NCI-H774 (cell line): ENCODE data around the gene ASAH2B.
"Not testable (repeated sequence)": the region's sequence is repeated elsewhere in the genome, so short reads cannot be mapped to it uniquely, and the experiment has no call there.

ENCODE experiments used
- DNase-seq: peaks from one replicate; lab custom pipeline; 2025; lab: John Stamatoyannopoulos, UW

Gene ASAH2B

DNA sequence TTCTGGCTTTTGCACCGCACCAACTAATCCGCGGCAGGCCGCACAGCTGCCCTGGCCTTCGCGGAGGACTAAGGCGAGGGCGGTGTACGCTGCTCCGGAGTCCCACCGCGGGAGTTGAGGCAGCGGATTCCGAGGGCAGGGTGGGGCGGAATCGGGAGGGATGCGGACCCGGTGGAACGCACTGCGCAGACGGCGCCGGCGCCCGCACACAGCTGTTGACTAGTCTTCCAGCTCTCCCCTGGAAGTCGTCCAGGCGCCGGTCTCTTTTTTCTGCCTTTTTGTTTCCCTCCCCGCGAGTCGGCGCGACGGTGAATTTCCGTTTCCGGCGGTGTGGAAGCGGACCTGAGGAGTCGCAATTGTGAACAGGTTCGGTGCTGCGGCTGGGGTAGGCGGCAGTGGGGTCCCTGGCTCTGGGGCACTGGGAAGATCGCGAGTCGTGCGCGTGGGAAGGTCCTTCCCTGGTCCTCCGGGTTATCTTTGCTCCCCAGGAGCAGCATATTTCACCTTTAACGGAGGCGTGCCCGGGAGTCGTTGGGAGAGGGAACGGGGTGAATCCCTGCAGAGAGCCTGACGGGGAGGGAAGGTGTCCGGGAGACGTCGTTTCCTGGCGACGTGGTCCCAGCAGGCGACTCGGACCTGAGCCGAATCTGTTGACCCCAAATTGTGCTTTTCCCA is at the start of gene ASAH2B:
ASAH2B (plus strand) TSS at position 319 of the 675 bp plus-strand sequence. CDS start 5,195 bp downstream, outside the sequence.
- DNase-seq: peak; percentile 84

DNA sequence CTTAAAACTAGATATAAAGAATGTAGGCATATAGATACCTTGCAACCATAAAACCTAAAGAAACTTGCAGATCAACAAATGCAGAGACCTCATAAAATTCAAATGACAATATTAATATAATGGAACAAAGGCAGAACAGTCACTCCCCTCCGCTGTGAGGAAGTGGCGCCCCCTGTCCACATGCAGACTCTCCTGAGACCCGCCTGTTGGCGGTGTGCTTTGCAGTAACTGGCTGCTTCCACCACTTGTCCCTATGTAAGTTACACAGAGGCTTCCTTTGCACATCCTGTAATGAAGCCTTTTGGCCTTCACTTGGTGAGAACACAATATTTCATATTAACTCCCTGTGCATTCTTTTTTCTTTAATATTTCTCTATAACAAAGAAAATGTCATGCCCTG is 41.9 kb upstream of the ASAH2B start:
- not testable (repeated sequence) for DNase-seq

DNA sequence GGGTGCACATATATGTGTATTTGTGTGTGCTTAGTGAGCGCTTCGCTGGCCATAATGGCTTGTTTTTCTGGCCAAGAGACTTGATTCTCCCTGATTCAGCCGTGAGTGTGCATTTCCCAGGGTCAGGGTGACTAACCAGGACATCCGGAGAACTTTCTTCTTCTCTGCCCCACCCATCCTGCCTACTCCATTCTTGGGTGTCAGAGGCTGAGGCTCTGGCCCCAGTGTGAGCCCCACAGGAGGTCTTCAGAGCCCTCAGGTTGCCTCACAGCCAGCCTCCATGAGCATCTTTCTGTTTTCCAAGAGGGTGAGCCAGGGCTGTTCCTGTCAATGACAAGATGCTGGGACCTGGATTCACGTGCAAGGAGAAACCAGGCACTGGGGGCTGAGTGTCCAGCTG is 37.8 kb upstream of the ASAH2B start:
- DNase-seq: not testable (repeated sequence)

DNA sequence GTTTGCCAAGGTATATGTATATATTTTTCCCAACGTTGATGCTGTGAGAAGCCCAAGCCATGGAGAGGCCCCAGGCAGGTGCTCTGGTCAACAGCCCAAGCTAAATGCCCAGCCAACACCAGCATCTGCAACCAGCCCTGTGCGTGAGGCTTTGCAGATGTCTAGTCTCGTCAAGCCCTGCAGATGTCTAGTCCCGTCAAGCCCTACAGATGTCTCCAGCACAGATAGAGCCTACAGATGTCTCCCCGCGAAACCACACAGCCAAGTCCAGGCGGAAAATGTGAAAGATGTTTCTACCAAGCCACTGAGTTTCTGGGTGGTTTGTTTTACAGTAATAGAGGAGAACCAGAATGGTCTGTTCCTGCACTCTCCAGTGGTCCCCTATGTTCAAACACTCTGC is 36.7 kb upstream of the ASAH2B start:
- DNase-seq: not testable (repeated sequence)

DNA sequence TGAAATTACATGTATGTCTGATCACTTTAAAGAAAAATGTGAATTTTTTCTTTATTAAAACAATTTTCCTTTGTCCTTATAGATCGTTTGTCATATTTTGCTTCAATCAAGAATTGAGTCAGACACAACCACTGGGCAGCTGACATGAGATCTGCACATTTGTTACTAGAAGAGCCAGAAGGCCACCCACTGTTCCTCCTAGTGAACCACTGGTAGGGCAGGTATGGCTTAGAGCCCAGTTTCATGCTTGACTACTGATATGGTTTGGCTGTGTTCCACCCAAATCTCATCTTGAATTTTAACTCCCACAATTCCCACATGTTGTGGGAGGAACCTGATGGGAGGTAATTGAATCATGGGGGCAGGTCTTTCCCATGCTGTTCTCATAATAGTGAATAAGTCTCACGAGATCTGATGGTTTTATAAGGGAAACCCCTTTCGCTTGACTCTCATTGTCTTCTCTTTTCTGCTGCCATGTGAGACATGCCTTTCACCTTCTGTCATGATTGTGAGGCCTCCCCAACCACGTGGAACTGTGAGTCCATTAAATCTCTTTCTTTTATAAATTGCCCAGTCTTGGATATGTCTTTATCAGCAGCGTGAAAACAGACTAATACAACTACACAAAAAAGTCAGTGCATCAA is 35.2 kb upstream of the ASAH2B start:
- DNase-seq: not testable (repeated sequence)

DNA sequence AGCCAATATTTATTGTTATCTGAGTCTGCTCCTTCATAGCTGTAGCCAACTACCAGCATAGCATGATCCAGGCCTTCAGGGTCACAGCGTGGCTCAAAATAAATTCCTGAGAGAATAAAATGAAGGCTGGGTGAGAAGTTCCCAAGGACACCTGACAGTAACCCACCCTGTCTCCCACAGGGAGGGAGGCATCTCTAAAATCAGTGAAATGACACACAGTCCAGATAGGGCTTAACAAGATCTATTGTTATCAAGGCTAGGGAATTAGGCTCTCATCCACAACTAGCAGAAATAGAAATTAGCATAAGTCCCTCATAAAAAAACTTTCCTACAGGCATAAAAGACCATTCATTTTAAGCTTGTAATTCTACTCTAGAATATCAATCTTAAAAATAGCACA is 33.7 kb upstream of the ASAH2B start:
- not testable (repeated sequence) for DNase-seq

DNA sequence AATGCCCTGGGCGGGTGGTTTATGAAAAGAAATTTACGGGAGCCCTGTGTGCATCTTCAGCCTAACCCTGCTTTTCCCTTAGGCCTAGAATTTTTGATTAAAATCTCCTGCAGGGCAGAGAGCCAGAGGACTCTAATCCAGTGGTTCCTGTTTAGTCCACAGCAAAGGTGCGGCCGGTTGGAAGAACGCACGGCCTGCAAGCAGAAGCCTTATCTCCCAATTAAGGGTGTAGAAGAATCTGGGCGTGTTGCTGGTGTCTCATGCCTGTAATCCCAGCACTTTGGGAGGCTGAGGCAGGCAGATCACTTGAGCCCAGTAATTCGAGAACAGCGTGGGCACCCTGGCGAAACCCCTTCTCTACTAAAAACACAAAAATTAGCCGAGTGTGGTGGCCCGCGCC is 29.5 kb upstream of the ASAH2B start:
- not testable (repeated sequence) for DNase-seq

DNA sequence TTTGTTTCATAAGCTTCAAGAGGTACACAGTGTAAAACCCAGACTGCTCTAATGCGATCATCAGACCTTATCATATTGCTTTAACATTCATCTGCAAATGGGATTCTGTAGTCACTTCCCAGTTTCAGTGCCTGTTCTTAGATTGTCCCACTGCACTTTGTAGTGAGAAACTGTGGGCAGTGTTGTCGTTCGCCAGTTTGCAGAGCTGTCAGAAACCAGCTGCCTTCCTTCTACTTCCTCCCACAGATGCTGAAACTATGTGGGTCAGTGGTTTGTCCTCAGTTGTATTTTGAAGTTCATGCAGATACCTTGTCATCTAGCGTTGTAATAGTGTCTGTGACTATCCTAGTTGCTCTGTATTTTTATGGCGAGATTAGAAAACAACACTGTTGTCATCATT is 15.9 kb upstream of the ASAH2B start:
- DNase-seq: not testable (repeated sequence)

DNA sequence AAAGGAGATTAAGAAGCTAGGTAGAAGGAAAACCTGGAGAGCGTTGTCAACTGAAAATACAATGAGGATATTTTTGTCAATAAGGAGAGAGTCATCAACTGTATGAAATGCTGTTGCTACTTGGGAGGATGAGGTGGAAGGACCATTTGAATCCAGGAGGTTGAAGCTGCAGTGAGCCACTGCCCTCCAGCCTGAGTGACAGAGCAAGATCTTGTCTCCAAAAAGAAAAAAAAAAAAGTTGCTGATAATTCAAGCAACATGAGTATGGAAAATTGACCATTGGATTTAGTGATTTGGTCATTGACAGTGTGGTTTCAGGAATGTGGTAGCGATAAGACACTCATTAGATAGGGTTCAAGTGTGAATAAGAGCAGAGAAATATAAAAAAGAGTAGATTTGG is 11.6 kb upstream of the ASAH2B start:
- not testable (repeated sequence) for DNase-seq

DNA sequence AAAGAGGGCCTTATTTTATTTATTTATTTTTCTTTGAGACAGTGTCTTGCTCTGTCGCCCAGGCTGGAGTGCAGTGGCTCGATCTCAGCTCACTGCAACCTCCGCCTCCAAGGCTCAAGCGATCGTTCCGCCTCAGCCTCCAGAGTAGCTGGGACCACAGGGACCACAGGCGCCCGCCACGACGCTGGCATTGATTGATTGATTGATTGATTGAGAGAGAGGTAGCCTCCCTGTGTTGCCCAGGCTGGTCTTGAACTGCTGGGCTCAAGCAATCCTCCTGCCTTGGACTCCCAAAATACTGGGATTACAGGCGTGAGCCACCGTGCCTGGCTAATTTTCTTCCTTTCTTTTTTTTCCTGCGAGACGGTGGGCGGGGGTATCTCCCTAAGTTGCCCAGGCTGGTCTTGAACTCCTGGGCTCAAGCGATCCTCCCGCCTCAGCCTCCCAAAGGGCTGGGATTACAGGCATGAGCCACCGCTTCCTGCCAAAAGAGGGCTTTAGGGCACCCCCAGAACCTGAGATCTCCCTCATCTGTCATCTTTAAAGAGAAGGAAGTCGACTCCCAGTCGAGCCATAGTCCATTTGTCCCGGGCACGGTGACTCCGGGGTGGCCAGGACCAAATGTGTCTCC is 634 bp upstream of the ASAH2B start:
- DNase-seq: not testable (repeated sequence)

DNA sequence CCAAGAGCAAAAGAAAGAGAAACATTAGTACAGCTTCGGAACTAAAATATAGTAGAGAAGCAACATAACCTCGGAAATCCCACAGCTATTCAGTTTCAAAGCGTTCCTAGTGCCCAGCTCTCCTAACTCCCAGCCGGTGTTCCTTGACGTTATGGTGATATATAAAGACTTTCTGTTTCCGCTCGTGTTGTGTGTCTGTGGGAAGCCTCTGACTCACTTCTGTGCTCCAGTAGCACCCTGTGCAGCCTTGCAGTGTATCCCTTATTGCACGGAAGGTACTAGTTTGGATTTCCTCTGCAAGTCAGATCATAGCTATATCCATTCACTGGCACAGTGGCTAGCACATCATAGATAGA is 535 bp downstream of the ASAH2B start:
- no peak for DNase-seq

DNA sequence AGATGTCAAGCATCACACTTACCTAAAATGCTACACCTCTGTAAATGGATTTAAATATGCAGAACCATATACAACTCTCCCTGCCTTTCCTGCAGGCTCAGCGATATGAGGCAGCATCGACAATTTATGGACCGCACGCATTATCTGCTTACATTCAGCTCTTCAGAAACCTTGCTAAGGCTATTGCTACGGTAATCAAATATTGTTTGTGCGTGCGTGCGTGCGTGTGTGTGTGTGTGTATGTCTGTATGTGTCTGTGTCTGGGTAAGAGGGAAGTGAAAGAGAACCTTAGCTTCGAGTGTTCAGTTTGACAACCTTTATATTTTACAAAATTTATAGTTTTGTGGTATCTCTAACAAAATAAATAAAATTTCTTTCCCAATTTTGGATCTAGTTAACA is 3.1 kb downstream of the ASAH2B start:
- not testable (repeated sequence) for DNase-seq

DNA sequence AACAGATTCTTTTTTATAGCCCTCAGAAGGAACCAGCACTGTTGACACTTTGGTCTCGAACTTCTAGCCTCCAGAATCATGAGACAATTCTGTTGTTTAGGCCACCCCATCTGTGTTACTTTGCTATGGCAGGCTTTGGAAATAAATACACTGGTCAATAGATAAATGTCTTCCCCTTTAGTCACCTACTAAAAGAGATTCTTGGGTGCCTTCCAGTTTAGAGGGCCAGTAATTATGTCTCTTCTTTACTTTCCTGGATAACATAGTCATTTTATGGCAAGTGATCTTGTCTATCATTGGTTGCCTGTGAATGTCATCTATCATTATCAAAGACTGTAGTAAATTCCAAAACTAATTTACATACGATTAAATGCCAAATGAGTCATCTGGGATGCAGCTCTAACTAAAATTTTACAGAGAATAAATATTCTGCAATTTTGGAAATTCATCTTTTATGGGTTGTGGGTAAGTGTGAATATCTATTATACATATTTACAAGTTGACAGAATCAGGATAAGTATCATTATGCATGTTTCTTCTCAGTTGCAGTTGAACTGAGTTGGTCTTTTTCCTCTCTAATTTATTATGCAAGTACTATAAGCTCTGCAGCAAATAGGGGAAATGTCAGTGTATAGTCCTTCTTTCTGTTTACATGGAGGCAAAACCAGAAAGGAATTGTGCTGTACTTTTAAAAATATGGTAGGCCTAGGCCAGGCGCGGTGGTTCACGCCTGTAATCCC is 27.2 kb downstream of the ASAH2B start:
- not testable (repeated sequence) for DNase-seq

DNA sequence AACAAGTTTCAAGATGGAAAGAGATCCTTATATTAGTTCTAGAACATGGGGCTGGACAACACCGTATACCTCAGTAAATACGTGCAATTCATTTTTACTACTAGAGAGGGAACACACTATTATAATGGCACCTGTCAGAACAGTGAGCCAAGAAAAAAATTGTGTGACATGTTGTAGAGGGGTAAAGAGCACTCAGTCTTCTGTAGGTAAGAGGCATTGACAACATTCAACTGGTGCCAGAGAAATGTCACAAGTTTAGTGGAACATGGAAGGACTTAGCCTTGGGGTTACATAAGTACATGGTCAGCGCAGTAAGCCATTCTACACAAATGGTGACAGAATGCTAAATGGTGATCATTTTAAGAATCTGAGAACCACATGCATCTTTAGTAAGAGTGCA is 32.3 kb downstream of the ASAH2B start:
- DNase-seq: not testable (repeated sequence)

DNA sequence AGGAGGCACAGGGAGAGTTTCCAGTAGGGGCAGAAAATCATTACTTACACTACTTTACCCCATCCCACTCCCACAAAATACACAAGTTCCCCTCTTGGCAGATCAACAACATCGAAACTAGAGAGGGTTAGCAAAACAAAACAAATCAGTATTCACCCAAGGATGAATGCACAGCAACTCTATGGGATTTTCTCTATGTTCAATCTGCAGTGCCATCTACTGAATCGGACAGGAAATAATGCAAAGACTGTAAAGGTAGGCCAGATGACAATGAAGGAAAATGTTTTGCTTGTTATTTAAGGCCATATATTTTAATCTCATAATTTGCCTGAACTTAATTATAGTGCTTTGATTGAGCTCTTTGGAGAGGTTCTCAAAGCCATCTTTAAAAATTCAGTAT is 35.1 kb downstream of the ASAH2B start:
- not testable (repeated sequence) for DNase-seq

DNA sequence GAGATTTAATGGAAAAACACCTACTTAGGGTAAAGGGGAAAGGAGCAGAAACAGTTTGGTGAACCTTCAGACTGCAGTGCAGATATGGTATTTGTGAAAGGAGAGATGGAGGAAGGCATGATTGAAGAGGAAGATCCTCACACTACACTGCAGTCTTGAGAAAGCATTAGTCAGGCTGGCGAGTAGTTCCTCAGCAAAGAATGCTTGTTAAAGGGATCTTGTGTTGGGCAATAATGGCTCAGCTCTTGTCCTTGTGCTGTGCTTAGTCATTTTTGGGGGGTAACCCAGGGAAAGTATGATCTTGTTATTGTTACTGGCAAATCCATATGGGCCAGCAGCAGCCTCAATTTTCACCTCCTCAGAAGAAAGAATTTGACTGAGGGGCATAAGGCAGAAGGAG is 40.3 kb downstream of the ASAH2B start:
- DNase-seq: not testable (repeated sequence)

DNA sequence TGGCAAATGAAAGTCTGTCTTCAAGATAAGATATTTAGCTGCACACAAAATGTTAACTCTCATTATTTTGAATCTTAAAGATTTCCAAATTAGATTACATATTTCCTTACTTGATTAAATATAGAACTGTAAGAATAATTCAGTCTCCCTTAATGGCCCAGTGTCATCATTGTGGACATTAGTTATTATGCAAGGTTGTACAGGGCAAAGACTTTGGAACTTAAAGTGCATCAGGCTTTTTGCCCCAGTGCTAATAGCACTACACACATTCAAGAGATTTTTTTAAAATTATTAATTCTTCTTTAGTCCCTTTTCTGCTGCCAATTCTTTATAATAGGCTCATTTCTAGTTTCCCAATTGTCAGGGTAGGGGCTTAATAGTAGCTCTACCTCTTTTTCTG is 42.3 kb downstream of the ASAH2B start:
- not testable (repeated sequence) for DNase-seq

DNA sequence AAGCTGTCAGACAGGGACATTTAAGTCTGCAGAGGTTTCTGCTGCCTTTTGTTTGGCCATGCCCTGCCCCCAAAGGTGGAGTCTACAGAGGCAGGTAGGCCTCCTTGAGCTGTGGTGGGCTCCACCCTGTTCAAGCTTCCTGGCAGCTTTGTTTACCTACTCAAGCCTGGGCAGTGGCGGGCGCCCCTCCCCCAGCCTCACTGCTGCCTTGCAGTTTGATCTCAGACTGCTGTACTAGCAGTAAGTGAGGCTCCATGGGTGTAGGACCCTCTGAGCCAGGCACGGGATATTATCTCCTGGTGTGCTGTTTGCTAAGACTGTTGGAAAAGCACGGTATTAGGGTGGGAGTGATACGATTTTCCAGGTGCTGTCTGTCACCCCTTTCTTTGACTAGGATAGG is 48.2 kb downstream of the ASAH2B start:
- DNase-seq: not testable (repeated sequence)

DNA sequence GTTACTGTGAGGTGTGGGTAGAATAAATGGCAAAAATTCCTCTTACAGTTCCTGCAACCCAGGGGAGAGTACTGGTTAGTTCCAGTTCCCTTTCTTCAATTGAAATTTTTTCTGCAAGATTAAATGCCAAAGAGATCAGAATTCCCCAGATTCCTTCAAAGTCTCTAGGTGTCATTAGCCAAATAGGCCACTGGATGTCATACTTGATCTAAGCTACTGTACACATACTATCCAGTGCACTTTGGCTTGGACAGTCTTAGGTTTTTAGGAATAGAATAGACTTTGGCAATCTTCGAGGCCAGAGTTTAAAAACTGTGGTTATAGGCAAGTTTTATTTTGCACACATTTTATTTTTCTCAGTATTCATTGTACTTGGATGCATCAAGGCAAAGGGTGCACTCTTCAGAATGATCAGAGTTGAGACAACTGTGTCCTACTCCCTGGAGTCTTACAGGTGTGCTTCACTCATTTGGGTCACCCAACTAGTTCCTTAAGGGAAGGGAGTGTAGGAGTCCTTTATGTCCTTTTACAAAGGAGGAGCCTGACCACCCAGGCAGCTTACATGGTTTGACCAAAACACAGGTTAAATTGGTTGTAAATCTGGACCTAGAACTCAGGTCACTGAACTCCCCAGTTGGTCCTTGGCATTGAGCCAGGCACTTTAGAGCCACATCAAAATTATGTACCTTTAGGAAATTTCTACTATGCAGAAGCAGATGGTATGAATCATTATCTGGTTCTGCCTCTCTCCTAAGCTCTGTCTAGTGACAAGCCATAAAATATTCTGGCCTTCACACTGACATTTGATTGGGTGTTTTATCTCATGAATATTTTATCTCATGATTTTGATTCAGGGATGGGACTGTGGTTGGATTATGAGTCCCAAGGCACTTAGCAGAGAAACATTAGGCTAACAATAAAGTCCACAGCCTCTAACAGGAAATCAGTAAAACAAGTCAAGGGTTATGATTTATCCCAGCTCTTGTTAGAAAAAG is 49.5 kb downstream of the ASAH2B start:
- no peak for DNase-seq

DNA sequence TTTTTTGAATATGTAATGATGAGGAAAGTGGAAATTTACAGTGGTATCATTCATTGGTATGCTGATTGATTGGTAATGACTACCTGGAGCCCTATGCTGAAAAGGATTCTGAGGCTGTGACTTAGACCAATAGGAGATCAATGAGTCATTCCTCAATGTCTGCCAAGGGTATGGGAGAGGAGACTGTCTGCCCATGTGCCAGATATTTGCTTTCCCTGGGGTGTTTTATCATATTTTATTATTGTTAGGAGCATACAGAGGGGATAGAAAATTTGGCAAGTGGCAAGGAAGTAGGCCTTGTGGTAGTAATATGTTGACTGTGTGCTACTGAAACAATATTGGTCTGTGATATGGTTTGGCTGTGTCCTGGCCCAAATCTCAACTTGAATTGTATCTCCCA is 54.8 kb downstream of the ASAH2B start:
- no peak for DNase-seq

DNA sequence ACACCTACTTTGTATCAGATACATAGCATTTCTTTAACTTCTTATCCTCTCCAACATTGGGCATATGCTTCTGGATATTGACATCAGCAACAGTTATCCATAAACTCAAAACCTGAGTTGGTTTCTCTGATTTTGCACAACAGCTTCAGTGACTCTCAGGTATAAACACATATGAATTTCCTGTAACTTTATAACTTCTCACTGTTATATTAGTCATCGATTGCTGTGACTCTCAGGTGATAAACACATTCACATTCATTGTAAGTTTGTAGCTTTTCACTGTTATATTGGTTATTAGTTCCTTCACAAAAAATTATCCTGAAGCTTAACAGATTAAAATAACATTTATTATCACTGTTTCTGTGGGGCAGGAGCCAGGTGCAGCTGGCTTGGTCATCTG is 57.0 kb downstream of the ASAH2B start:
- DNase-seq: no peak
